ENCODE data around the gene UMODL1.

- TF ChIP-seq, protein P1, sequence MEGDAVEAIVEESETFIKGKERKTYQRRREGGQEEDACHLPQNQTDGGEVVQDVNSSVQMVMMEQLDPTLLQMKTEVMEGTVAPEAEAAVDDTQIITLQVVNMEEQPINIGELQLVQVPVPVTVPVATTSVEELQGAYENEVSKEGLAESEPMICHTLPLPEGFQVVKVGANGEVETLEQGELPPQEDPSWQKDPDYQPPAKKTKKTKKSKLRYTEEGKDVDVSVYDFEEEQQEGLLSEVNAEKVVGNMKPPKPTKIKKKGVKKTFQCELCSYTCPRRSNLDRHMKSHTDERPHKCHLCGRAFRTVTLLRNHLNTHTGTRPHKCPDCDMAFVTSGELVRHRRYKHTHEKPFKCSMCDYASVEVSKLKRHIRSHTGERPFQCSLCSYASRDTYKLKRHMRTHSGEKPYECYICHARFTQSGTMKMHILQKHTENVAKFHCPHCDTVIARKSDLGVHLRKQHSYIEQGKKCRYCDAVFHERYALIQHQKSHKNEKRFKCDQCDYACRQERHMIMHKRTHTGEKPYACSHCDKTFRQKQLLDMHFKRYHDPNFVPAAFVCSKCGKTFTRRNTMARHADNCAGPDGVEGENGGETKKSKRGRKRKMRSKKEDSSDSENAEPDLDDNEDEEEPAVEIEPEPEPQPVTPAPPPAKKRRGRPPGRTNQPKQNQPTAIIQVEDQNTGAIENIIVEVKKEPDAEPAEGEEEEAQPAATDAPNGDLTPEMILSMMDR (IDR thresholded peaks at IDR 0.05): no peak
- TF ChIP-seq POLR2A (IDR thresholded peaks at IDR 0.05): no peak
Measured at GRCh38 chr21:42073145-42074099, 2.3 kb downstream of the UMODL1 start.

All from adrenal gland (tissue), 5 donors.